COLO668 (cell line): ENCODE data around the gene CRADD.

Experiments used
- DNase-seq: peaks from one replicate; lab custom pipeline; 2025; ENCODE audit not compliant: unreplicated experiment; lab: John Stamatoyannopoulos, UW

CRADD gene

DNA sequence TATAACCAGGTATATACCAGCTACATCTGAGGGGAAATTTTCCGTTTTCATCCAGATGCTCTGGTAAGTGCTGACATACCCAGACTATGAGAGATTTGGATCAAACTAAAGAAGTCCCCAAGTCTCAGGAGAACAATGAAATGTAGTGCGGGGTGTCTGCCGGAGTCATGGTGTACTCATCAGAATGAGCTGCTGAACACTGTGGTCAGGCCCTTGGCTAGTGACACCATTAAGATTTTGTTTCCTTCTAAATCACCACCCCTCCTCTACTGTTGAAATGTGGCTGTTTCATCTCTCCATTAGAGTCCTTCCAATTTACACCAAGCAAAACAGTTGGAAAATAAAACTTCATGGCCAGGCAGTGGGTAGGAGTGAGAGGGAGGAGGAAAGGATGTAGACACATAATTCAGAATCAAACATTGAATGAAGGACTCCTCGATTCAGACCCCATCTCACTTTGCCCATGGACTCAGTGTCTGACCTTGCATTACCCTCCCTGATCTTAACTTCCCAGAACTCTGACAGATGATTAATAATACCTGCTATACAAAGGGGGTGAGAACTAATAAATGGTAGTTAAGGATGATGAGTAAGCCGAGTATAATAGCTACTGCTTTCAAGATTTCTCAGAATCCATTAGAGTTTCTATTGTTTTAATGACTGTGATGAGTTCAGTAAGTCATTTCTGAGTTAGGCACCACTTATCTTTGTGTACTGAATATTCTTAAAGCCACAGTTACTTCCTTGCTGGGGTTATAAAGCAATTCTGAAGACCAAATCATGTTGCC lies 127.4 kb downstream of the CRADD start:
- no peak for DNase-seq

GRCh38 chr12:93805736-93806141 lies 128.6 kb downstream of the CRADD start:
- no peak for DNase-seq

GRCh38 chr12:93807354-93807753 lies 130.2 kb downstream of the CRADD start:
- no peak for DNase-seq

GRCh38 chr12:93808169-93808899 lies 131.2 kb downstream of the CRADD start:
- DNase-seq: no peak

GRCh38 chr12:93812626-93813025 lies 135.5 kb downstream of the CRADD start:
- no peak for DNase-seq

GRCh38 chr12:93813186-93813585 lies 136.0 kb downstream of the CRADD start:
- no peak for DNase-seq

DNA sequence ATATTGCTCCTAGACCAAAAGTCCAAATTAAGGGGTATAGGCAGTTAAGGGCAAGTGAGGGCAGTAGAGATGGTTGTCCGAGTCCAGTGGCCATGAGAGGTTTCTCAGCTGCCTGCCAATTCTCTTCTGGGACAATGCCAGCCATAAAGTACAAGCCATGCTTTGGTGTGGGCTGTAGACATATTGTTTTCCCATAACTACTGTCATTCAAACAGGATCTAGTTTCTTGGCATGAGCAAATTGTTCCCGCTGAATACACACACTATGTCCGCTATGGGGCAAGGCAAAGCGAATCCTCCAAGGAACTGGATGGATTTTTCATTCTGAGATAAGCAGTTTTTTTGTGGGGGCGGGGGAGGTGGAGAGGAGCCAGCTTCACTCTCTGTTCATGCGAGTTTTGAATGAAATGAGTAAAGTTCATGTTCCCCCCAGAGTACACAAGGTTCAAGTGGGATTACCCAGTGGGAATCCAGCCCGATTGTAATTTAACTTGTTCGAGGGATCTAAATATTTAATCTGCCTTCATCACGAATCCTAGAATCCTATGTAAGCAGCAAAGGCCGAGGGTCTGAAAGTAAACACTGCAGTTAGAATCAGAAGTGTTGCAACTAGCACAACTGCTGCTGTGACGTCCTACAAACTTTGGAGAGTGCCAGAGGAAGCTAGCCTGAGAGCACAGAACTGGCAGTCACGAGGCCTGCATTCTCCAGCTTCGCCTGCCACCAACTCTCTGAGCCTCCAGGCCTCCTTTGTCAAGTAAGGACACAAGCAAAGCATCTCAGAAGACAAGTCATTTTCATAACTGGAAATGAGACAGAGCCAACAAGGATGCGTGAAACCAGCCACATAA lies 137.0 kb downstream of the CRADD start:
- no peak for DNase-seq

DNA sequence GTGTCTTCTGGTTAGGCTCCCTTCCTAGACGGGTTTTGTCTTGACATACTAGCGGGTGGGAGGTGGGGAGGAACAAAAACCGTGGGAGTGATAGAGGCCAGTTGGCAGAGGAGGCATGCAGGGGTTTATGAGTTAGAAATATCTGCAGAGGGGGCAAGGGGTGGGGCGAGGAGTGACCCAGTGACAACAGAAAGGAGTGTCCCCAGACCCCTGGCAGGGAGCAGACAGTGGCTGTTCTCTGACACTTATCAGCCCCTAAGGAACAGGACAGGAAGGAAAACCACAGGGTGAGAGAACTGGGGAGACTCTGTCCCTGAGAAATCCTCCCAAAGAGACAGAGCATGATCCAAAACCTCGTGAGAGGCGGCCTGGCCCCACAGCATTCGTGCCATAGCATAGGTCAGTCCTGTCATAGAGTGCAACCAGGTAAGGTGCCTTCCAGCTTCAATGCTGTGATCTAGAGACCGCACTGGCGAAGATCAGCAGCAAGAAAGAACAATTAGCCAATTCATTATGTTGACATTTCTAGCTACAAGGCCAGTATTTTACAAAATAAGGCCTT lies 141.4 kb downstream of the CRADD start:
- DNase-seq: no peak

DNA sequence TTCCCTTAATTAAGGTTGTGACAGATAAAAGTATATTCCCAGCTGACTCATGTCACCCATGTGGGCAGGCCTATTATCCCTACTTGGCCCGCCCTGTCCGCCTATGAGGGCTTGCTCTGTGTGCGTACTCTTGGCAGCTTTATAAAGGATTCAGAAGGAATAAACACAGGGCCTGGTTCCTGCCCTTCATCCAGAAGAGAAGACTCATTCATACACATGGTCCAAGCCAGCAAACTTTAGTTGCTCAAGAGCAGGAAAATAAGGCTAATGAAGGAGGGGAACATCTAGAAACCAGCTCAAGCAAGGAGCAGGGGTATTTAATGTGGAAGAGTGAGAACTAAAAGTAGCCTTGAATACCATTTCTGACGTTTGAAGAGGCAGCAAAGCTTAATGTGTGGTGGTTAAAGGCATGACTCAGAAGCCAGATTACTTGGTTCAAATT lies 141.9 kb downstream of the CRADD start:
- DNase-seq: no peak

GRCh38 chr12:93823616-93824391 lies 146.6 kb downstream of the CRADD start:
- no peak for DNase-seq

DNA sequence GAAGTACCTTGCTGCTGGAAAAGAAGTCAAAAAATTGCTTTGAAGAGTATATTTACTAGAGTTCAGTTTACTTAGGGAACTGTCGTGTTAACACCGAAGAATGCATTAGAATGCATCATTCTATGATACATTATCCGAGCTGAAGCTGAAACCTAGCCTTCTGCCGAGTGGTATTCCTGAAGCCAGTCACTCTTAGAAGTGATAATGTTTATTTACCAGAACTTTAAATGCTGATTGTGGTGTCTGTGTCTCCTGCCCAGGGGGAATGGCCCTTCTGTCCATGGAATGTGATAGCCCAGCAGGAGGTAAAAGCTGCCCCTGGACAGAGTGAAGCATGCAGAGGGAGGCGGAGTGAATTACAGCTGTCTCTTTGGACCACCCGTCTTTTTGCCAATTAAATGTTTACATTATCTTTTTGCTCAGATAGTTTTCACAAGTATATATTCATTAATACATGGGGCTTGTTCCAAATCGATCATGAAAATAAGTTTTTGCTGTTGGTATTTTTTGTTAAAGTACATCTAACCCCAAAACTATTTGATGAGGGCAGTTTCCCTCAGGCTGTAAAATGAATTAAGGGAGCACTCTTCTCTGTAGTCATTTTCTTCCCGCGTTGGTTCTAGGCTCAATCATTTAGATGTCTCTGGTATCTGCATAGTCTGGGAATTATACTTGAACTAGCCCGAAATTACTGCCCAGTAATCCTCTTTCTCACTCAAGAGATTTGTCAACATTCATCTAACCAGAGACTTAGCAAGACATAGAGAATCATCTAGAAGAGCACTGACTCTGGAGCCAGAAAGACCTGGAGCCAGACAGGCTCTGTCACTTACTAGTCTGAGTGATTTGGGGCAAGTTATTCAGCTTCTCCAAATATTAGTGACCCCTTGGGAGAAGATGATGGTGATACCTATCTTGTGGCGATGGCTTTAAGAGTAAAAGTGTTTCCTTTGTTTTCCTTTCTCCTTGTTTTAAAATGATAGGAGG lies 147.6 kb downstream of the CRADD start:
- DNase-seq: no peak

DNA sequence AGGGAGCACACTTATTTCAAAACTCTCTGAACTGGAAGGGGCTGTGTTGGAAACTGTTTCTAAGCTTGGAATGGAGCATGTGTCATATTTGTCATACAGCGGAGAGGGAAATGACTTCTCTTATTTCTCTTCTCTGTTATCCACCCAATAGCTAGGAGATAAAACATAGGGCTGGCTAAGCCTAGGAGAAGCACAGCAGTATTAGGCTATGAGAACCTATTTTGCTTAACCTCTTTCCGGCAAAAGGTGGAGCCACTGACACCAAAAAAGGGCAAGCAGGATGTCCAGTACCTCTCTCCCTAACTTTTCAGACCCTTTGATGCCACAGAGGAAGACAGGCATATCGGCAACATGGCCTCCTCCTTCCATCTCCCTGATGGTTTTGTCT lies 148.3 kb downstream of the CRADD start:
- no peak for DNase-seq

DNA sequence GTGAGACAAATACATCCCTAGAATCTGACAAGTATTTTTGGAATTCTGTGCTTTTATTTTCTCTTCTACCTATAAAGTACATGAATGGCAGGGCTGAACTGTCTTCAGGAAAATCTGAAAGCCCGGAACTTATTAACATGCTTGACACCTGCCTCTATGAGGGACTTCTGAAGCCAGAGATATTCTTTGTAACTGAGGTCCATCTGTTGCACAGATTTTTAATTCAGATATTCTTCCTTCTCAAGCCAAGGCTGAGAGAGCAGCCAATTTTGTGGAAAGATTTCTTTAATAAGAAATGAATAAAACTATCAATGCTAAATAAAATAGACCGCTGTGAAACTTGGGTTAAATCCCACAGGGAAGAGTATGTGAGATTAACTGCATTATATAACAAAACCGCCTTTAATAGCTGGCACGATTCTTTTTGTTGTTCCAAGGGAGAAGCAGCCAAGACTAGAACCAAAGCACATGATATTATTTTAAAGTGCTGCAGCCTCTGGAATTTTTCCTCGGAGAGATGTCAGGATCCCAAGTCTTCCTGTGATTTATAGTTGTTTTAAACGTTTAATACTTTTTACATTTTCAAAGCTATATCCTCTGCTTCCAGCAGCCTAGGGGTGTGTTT lies 148.9 kb downstream of the CRADD start:
- DNase-seq: no peak

DNA sequence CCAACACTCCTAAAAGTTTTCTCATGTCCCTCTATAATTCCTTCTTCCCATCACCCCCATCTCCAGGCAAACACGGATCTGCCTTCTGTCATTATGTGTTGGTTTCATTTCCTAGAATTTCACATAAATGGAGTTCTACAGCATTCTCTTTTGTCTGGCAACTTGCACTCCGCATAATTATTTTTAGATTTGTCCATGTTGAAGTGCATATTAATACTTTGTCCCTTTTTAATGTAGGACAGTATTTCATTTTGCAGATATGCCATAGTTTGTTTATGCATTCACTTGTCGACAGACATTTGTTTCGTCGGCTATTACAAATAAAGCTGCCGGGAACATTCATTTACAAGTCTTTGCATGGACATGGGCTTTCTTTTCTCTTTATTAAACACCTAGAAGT lies 150.0 kb downstream of the CRADD start:
- no peak for DNase-seq

- DNase-seq: no peak
Observed at GRCh38 chr12:93827669-93828068, 150.5 kb downstream of the CRADD start.

DNA sequence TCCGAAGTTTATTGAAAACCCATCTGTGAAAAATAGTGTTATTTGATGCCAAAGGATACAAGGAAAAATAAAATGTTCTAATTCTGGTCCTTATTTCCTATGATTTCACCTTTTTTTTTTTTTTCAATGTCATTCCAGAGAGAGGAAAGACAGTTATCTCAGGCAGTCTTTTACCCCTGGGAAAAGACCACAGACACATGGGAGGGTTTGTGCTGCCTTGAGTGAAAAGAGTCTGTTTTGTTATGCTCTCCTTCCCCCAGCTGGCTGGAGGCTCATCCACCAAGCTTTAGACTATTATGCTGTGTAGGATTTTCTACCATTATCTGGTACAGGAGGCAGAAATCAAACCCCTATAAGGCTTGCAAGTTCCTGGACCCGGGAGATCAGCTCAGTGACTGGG lies 151.8 kb downstream of the CRADD start:
- DNase-seq: no peak

- no peak for DNase-seq
Observed at GRCh38 chr12:93831374-93831773, 154.2 kb downstream of the CRADD start.

DNA sequence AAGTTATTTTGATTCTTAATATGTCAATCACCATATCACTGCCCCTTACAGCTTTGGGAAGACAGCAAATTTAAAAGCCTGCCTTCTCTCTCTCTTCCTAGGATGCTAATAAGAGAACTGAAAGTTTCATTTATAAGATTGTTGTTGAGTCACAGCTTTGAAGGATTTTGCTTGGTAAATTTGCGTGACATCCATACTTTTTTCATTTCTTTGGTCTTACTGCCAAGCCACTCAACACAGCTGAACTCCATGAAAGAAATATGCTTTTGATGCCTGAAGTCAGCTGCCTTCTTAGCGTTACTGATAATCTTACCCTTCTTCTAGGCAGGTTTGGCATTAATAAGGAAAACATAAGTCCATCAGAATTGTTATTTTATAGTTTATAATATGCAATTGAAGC lies 155.0 kb downstream of the CRADD start:
- no peak for DNase-seq

- no peak for DNase-seq
Observed at GRCh38 chr12:93833946-93834345, 156.8 kb downstream of the CRADD start.
